Sigmoid colon (tissue), 7 donors: ENCODE measurements around the gene VPS50. TPM values are rescaled to one million over a fixed set of nuclear protein-coding genes. Genes with fewer than 3 reads are reported as not detected.

Experiments
- DNase-seq: peaks from one replicate; pipeline ENCODE4 v3.0.0-alpha.2; 2019
- H3K27ac ChIP-seq, 4 donors: fragments of 200-600 bp; sonication (generic); one replicate each; pipeline ENCODE4 v1.5.1; 2016 to 2019; ENCODE audit warnings: mild to moderate bottlenecking in 1 of 4
- H3K27me3 ChIP-seq, 3 donors: fragments of 200-600 bp; sonication (generic); one replicate each; pipeline ENCODE4 v1.5.1; 2019; ENCODE audit warnings: mild to moderate bottlenecking in 1 of 3
- H3K36me3 ChIP-seq, 4 donors: fragments of 200-600 bp; sonication (generic); one replicate each; pipeline ENCODE4 v1.5.1; 2016 to 2019
- H3K4me1 ChIP-seq, 4 donors: fragments of 200-600 bp; sonication (generic); one replicate each; pipeline ENCODE4 v1.5.1; 2017 to 2019
- H3K4me3 ChIP-seq, 4 donors: fragments of 200-600 bp; sonication (generic); one replicate each; pipeline ENCODE4 v1.5.1; 2017 to 2019; ENCODE audit warnings: mild to moderate bottlenecking in 2 of 4, moderate library complexity in 1 of 4
- H3K9me3 ChIP-seq, 4 donors: fragments of 200-600 bp in 3 of 4; sonication (generic) in 3 of 4; one replicate each; pipeline versions ENCODE4 v1.5.1 to v1.6.1; 2013 to 2019
- EP300 ChIP-seq, 4 donors: sonication (generic); formaldehyde crosslinking; IDR thresholded peaks; one replicate each; pipeline ENCODE4 v1.6.1; 2017; ENCODE audit warnings: antibody characterized with exemption in 4 of 4
- POLR2A ChIP-seq, 2 donors: fragments of 450-650 bp; IDR thresholded peaks; one replicate each; pipeline ENCODE4 v1.6.1; 2016; ENCODE audit warnings: antibody characterized with exemption in 2 of 2, mild to moderate bottlenecking in 2 of 2, moderate library complexity in 2 of 2
- POLR2AphosphoS5 ChIP-seq, 4 donors: sonication (generic); formaldehyde crosslinking; IDR thresholded peaks; one replicate each; pipeline ENCODE4 v1.6.1; 2017; ENCODE audit warnings: antibody characterized with exemption in 4 of 4
- WGBS, 2 donors: extraction: QIAGEN DNeasy Blood & Tissue Kit; methylation state at CpG; one replicate each; pipeline ENCODE4 v1.1.7; 2013; 5-methylcytosine and 5-hydroxymethylcytosine counted together
- intact Hi-C: fragments of 100-400 bp; cut with DNase I; formaldehyde crosslinking; loops from one replicate; pipeline ENCODE4 v1.15.1; 2023
- polyA plus RNA-seq, 3 donors: library from polyadenylated mRNA; stranded (reverse); fragments of 200-250 nt; gene quantifications; one replicate each; pipeline ENCODE4 v1.2.3, GENCODE V29; 2013
- total RNA-seq, 4 donors: library from RNA; depleted of rRNA; stranded (reverse); fragments of >200 nt; gene quantifications; one replicate each; pipeline ENCODE4 v1.1.0, GENCODE V29; 2016
- TF ChIP-seq, protein P1 (sequence below), 4 experiments: fragments of 450-650 bp in 3 of 4; fragments of 200-600 bp in 1 of 4; IDR thresholded peaks; one replicate each; pipeline ENCODE4 v1.5.1; 2016 to 2019; ENCODE audit warnings: antibody characterized with exemption in 4 of 4, mild to moderate bottlenecking in 3 of 4, moderate library complexity in 2 of 4
- donor health status: healthy with polysubstance abuse.
- donor health status: Bipolar disorder and iron deficiency.
- donor health status: healthy.

The VPS50 gene
- total and polyA plus RNA-seq, 7 donors: 4.8 to 36.4 (median 21.7) TPM

GRCh38 chr7:93407239-93407638, 175.1 kb downstream of the VPS50 start:
- no peak overlapping the region for H3K27ac ChIP-seq
- no peaks in the 10 kb centered on the region for H3K36me3 ChIP-seq
- TF ChIP-seq, protein P1, sequence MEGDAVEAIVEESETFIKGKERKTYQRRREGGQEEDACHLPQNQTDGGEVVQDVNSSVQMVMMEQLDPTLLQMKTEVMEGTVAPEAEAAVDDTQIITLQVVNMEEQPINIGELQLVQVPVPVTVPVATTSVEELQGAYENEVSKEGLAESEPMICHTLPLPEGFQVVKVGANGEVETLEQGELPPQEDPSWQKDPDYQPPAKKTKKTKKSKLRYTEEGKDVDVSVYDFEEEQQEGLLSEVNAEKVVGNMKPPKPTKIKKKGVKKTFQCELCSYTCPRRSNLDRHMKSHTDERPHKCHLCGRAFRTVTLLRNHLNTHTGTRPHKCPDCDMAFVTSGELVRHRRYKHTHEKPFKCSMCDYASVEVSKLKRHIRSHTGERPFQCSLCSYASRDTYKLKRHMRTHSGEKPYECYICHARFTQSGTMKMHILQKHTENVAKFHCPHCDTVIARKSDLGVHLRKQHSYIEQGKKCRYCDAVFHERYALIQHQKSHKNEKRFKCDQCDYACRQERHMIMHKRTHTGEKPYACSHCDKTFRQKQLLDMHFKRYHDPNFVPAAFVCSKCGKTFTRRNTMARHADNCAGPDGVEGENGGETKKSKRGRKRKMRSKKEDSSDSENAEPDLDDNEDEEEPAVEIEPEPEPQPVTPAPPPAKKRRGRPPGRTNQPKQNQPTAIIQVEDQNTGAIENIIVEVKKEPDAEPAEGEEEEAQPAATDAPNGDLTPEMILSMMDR (IDR thresholded peaks at IDR 0.05): no peak
- TF ChIP-seq EP300 (IDR thresholded peaks at IDR 0.05) (no peak), POLR2A (IDR thresholded peaks at IDR 0.05) (no peak)
- H3K4me1 ChIP-seq: no peaks in the 10 kb centered on the region
- no peaks in the 10 kb centered on the region for H3K9me3 ChIP-seq
- DNase-seq: no peak
- no peaks in the 10 kb centered on the region for H3K27me3 ChIP-seq
- H3K4me3 ChIP-seq: no peak overlapping the region
- WGBS, 2 donors: 76 to 79% methylated on average over 5 of the region's 5 CpGs
- intact Hi-C loops: no loop called here

GRCh38 chr7:93409324-93409723, 177.2 kb downstream of the VPS50 start:
- H3K27ac ChIP-seq: no peak overlapping the region
- no peak overlapping the region for H3K4me3 ChIP-seq
- H3K4me1 ChIP-seq: no peaks in the 10 kb centered on the region
- H3K9me3 ChIP-seq: no peaks in the 10 kb centered on the region
- no peaks in the 10 kb centered on the region for H3K36me3 ChIP-seq
- no peaks in the 10 kb centered on the region for H3K27me3 ChIP-seq
- TF ChIP-seq, protein P1 (IDR thresholded peaks at IDR 0.05): no peak
- TF ChIP-seq EP300 (IDR thresholded peaks at IDR 0.05) (no peak), POLR2A (IDR thresholded peaks at IDR 0.05) (no peak), POLR2AphosphoS5 (IDR thresholded peaks at IDR 0.05) (no peak)
- WGBS, 2 donors: 65 to 74% methylated on average over 3 of the region's 3 CpGs
- intact Hi-C loops: no loop called here
- DNase-seq: no peak

Other genes starting within 250 kb of the VPS50 start
- gene SAMD9, start 114.4 kb upstream of the VPS50 start, total RNA-seq: 1 to 10 TPM; 5.4 to 7.8 (median 6.6) TPM
- 10 to 100 TPM in 1 of 3 donors, 1 to 10 TPM in 2; 5.4 to 14.3 (median 9.7) TPM for gene SAMD9, start 114.4 kb upstream of the VPS50 start, polyA plus RNA-seq
- 10 to 100 TPM in 1 of 4 donors, 1 to 10 TPM in 3; 5.3 to 13.6 (median 6.7) TPM for gene SAMD9L, start 84.0 kb upstream of the VPS50 start, total RNA-seq
- gene SAMD9L, start 84.0 kb upstream of the VPS50 start, polyA plus RNA-seq: 10 to 100 TPM in 1 of 3 donors, 1 to 10 TPM in 2; 2.4 to 19.0 (median 5.8) TPM
- gene HEPACAM2, start 5.9 kb upstream of the VPS50 start, total RNA-seq: under 1 TPM in 1 of 4 donors, not detected in 3; 0.36 TPM
- 10 to 100 TPM; 22.2 to 57.7 (median 28.2) TPM for gene HEPACAM2, start 5.9 kb upstream of the VPS50 start, polyA plus RNA-seq